ENCODE measurements around the gene FYB1. TPM values are rescaled to one million over a fixed set of nuclear protein-coding genes. Genes with fewer than 3 reads are reported as not detected.
A peak's percentile ranks its signal among the peaks of the same experiment; 100 is the strongest.

Gene FYB1
- total RNA-seq, 3 donors from 2014 or later (not counting 1 experiment from before 2014, with no cell fraction given), result 277 to 340 (median 295) TPM

DNA sequence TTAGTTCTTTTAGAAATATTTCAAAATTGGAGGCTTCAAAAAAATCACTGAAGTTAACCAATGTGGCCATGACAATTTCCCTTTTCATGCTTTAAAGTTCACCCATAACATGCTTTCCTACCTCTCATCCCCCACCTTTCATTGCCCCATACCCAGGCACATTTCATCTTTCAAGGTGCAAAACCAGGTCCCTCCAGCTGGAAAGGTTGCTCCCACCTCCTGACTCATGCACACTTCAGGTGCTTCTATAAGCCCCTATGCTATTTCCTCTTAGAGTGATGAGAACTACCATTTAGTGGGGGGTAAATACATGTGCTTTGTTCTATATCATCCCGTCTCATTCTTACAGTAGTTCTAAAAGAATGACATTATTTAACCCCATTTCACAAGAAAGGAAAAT is 15.4 kb downstream of the FYB1 start:
- peak in 1 of 2 donors; percentile 43 for DNase-seq
- Histone ChIP-seq H3K27ac (ENCODE audit: low read length) (peak overlapping the region; percentile 82), H3K4me3 (ENCODE audit: low read length) (no peak overlapping the region), H3K9me3 (ENCODE audit: control insufficient read depth, insufficient read depth, low read length) (no peaks in the 10 kb centered on the region), H3K4me1 (ENCODE audit: control insufficient read depth, insufficient read depth, low read length) (peaks cover 45% of the 10 kb centered on the region), H3K36me3 (ENCODE audit: control insufficient read depth, insufficient read depth, low read length) (peaks cover 4% of the 10 kb centered on the region), H3K27me3 (ENCODE audit: control insufficient read depth, insufficient read depth, low read length) (no peaks in the 10 kb centered on the region)
- Mint-ChIP-seq H3K36me3 (no peaks in the 10 kb centered on the region), H3K27me3 (ENCODE audit: low read depth in 2 of 2) (no peaks in the 10 kb centered on the region), H3K27ac (peak overlapping the region; percentile 96 to 98), H3K4me1 (peaks cover 89 to 96% of the 10 kb centered on the region in 2 donors), H3K9me3 (no peaks in the 10 kb centered on the region), H3K4me3 (peak overlapping the region; percentile 88)
- no peak for ATAC-seq
- TF ChIP-seq, protein P1, sequence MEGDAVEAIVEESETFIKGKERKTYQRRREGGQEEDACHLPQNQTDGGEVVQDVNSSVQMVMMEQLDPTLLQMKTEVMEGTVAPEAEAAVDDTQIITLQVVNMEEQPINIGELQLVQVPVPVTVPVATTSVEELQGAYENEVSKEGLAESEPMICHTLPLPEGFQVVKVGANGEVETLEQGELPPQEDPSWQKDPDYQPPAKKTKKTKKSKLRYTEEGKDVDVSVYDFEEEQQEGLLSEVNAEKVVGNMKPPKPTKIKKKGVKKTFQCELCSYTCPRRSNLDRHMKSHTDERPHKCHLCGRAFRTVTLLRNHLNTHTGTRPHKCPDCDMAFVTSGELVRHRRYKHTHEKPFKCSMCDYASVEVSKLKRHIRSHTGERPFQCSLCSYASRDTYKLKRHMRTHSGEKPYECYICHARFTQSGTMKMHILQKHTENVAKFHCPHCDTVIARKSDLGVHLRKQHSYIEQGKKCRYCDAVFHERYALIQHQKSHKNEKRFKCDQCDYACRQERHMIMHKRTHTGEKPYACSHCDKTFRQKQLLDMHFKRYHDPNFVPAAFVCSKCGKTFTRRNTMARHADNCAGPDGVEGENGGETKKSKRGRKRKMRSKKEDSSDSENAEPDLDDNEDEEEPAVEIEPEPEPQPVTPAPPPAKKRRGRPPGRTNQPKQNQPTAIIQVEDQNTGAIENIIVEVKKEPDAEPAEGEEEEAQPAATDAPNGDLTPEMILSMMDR (IDR thresholded peaks at IDR 0.05), result no peak
- no CpG with 5 or more reads among the region's 1 CpG for WGBS (ENCODE audit: insufficient coverage)
- intact Hi-C loops (cut with micrococcal nuclease), result loop anchor here (2.0 kb wide), 1 partner anchor 13 kb away; no protein-coding TSS in a partner anchor

DNA sequence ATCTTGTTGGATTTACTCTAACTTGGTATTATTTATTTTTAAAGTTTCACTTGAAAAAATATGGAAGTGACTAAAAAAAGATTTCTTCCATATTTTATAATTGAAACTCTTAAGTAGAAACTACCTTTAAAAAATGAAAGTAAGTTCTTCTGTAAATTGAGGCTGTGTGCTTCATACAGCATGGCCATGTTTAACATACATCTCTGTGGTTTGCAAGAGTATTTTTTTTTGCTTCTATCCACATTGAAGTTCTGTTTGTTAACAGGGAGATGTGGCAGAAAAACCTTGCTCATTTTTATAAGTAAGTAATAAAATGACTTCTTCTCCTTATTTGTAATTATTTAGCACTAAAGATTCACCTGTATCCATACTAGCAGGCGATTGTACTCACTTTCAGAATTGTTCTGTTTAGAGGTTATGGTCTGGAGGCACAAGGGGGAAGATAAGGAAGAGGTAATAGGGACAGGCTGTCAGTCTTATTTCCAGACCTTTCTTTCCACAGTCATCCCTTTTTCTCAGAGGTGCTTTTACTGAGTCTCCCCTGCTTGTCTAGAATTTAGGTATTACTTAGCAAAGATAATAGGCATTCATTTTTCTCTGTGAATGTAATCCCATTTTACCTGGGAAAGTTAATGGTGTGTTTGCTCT is 16.0 kb downstream of the FYB1 start:
- no peaks in the 10 kb centered on the region for H3K9me3 ChIP-seq (ENCODE audit: control insufficient read depth, insufficient read depth, low read length)
- H3K4me1 ChIP-seq (ENCODE audit: control insufficient read depth, insufficient read depth, low read length), result peaks cover 40% of the 10 kb centered on the region
- H3K36me3 ChIP-seq (ENCODE audit: control insufficient read depth, insufficient read depth, low read length), result peaks cover 4% of the 10 kb centered on the region
- H3K27me3 ChIP-seq (ENCODE audit: control insufficient read depth, insufficient read depth, low read length), result no peaks in the 10 kb centered on the region
- H3K27ac Mint-ChIP-seq, result peak overlapping the region; percentile 96 to 98
- H3K9me3 Mint-ChIP-seq, result no peaks in the 10 kb centered on the region
- H3K27me3 Mint-ChIP-seq (ENCODE audit: low read depth in 2 of 2), result no peaks in the 10 kb centered on the region
- TF ChIP-seq, protein P1 (IDR thresholded peaks at IDR 0.05), result no peak
- DNase-seq (peak in 1 of 2 donors; percentile 47), ATAC-seq (peak in 2 of 3 donors; percentile 31 to 34)
- no CpG with 5 or more reads among the region's 1 CpG for WGBS (ENCODE audit: insufficient coverage)
- intact Hi-C loops (cut with micrococcal nuclease), result loop anchor here (2.0 kb wide), 1 partner anchor 13 kb away; no protein-coding TSS in a partner anchor
- H3K27ac ChIP-seq (ENCODE audit: low read length), result peak overlapping the region; percentile 82
- no peaks in the 10 kb centered on the region for H3K36me3 Mint-ChIP-seq
- H3K4me3 Mint-ChIP-seq, result peak overlapping the region; percentile 88
- peaks cover 83 to 92% of the 10 kb centered on the region in 2 donors for H3K4me1 Mint-ChIP-seq
- H3K4me3 ChIP-seq (ENCODE audit: low read length), result peak overlapping the region; percentile 49

DNA sequence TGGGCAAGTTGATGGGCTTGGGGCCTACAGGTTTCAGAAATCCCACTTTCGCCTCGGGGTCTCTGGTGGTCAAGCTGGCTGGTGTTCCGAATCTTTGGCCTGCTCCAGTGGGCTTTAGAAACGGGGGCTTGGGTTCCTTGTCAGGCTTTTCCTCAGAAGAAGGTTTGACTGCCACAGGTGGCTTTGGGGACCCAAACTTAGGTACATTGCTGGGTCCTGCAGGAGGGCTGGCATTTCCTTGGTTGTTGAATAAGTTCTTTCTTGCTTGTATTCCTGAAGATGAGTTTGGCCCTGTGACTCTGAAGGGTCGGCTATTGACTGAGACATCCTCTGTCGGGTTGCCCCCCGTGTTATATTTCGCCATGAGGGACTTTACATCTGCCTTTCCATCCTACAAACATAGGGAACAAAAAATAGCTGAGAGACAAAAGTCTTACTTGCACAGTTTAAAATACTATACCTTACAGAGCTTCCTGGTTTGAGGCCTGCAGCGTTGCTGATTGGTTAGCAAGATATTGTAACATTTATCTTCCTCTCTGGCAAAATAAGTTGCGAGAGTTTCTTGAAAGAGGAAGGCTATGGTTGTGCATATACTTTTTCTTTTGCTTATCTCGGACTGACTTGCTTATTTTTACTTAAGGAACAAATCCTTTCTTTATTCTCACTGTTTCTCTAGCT is 16.6 kb downstream of the FYB1 start:
- H3K4me3 Mint-ChIP-seq, result peak overlapping the region; percentile 88
- H3K27me3 Mint-ChIP-seq (ENCODE audit: low read depth in 2 of 2), result no peaks in the 10 kb centered on the region
- H3K27ac Mint-ChIP-seq, result peak overlapping the region; percentile 96 to 98
- peak; percentile 29 to 71 (median 54) for ATAC-seq
- Histone ChIP-seq H3K36me3 (ENCODE audit: control insufficient read depth, insufficient read depth, low read length) (peaks cover 4% of the 10 kb centered on the region), H3K27me3 (ENCODE audit: control insufficient read depth, insufficient read depth, low read length) (no peaks in the 10 kb centered on the region), H3K27ac (ENCODE audit: low read length) (peak overlapping the region; percentile 82), H3K4me1 (ENCODE audit: control insufficient read depth, insufficient read depth, low read length) (peaks cover 38% of the 10 kb centered on the region), H3K9me3 (ENCODE audit: control insufficient read depth, insufficient read depth, low read length) (no peaks in the 10 kb centered on the region), H3K4me3 (ENCODE audit: low read length) (peak overlapping the region; percentile 49)
- TF ChIP-seq, protein P1 (IDR thresholded peaks at IDR 0.05), result no peak
- 60% methylated on average over 8 of the region's 11 CpGs for WGBS (ENCODE audit: insufficient coverage)
- H3K9me3 Mint-ChIP-seq, result no peaks in the 10 kb centered on the region
- intact Hi-C loops (cut with micrococcal nuclease), result loop anchor here (2.0 kb wide), 1 partner anchor 14 kb away; no protein-coding TSS in a partner anchor
- H3K36me3 Mint-ChIP-seq, result no peaks in the 10 kb centered on the region
- peak in 1 of 2 donors; percentile 75 for DNase-seq
- peaks cover 82 to 92% of the 10 kb centered on the region in 2 donors for H3K4me1 Mint-ChIP-seq

All from natural killer cell (primary cell).